CD4-positive, alpha-beta memory T cell (primary cell): Measurements from ENCODE around the gene CALN1. TPM values are rescaled to one million over a fixed set of nuclear protein-coding genes. Genes with fewer than 3 reads are reported as not detected.
"Not testable (repeated sequence)": the region's sequence is repeated elsewhere in the genome, so short reads cannot be mapped to it uniquely, and the experiment has no call there.

Experiments
- CTCF ChIA-PET: fragments of 350-600 bp; sonication (Branson Sonifier 250); formaldehyde crosslinking; loops from one replicate; lab custom pipeline; 2021; ENCODE audit warnings: inconsistent platforms; ENCODE audit not compliant: partially characterized antibody; lab: Charles Lee
- POLR2A ChIA-PET: fragments of 350-600 bp; sonication (Branson Sonifier 250); formaldehyde crosslinking; loops from one replicate; lab custom pipeline; 2021; ENCODE audit not compliant: partially characterized antibody; lab: Charles Lee
- DNase-seq, 5 donors: peaks; one replicate each; pipeline versions ENCODE4 v3.0.0 to v3.0.0-alpha.2; 2020 to 2022; ENCODE audit warnings: mixed read lengths in 1 of 5
- H3K27ac ChIP-seq: one replicate; pipeline ENCODE4 v1.7.0; 2013; ENCODE audit warnings: low read depth, low read length
- H3K27me3 ChIP-seq: 2 replicates; pipeline ENCODE4 v1.7.0; 2013; ENCODE audit warnings: mild to moderate bottlenecking, low read length, moderate library complexity; ENCODE audit not compliant: insufficient read depth
- H3K36me3 ChIP-seq: 2 replicates; pipeline ENCODE4 v1.7.0; 2013; ENCODE audit warnings: mild to moderate bottlenecking, low read length, moderate library complexity; ENCODE audit not compliant: insufficient read depth
- H3K4me1 ChIP-seq: 2 replicates; pipeline ENCODE4 v1.7.0; 2013; ENCODE audit warnings: mild to moderate bottlenecking, low read length, moderate library complexity; ENCODE audit not compliant: insufficient read depth
- H3K4me3 ChIP-seq, 2 donors: one replicate each; pipeline ENCODE4 v1.7.0; 2013; ENCODE audit warnings: low read length in 2 of 2, mild to moderate bottlenecking in 1 of 2
- H3K9me3 ChIP-seq, 2 donors: one replicate each; pipeline ENCODE4 v1.7.0; 2013; ENCODE audit warnings: low read length in 2 of 2, control low read depth in 1 of 2; ENCODE audit not compliant: control insufficient read depth in 1 of 2
- H3K27ac Mint-ChIP-seq, 7 donors: one replicate each; pipeline ENCODE4 v1.8.0; 2020 to 2021; ENCODE audit warnings: mixed read lengths in 7 of 7, mild to moderate bottlenecking in 6 of 7, inconsistent platforms in 3 of 7, moderate library complexity in 3 of 7
- H3K27me3 Mint-ChIP-seq, 2 donors: one replicate each; pipeline ENCODE4 v1.8.0; 2020 to 2021; ENCODE audit warnings: mixed read lengths in 2 of 2
- H3K36me3 Mint-ChIP-seq, 2 donors: one replicate each; pipeline ENCODE4 v1.8.0; 2020 to 2021; ENCODE audit warnings: mixed read lengths in 2 of 2, inconsistent platforms in 1 of 2, mild to moderate bottlenecking in 1 of 2
- H3K4me1 Mint-ChIP-seq, 4 donors: one replicate each; pipeline ENCODE4 v1.8.0; 2020 to 2021; ENCODE audit warnings: mixed read lengths in 4 of 4, mild to moderate bottlenecking in 1 of 4
- H3K4me3 Mint-ChIP-seq, 8 donors: one replicate each; pipeline ENCODE4 v1.8.0; 2020 to 2021; ENCODE audit warnings: mixed read lengths in 8 of 8, mild to moderate bottlenecking in 7 of 8, moderate library complexity in 6 of 8, inconsistent platforms in 3 of 8
- H3K9me3 Mint-ChIP-seq, 8 donors: one replicate each; pipeline ENCODE4 v1.8.0; 2020 to 2021; ENCODE audit warnings: mixed read lengths in 8 of 8, mild to moderate bottlenecking in 5 of 8, inconsistent platforms in 3 of 8, moderate library complexity in 1 of 8
- intact Hi-C: fragments of 100-400 bp; cut with micrococcal nuclease; formaldehyde crosslinking; loops from one replicate; pipeline ENCODE4 v1.15.1; 2023
- polyA plus RNA-seq, 2 donors: library from polyadenylated mRNA; unstranded; fragments of 300-500 nt; fragmentation: Illumina TruSeq; gene quantifications; one replicate each; pipeline ENCODE4 v1.2.3, GENCODE V29; 2021
- total RNA-seq, 2 experiments: library from RNA; stranded (reverse); gene quantifications; one replicate each; pipeline ENCODE4 v1.2.3, GENCODE V29; 2021

Gene CALN1
- total and polyA plus RNA-seq, 4 experiments from 2014 or later, result not detected

- intact Hi-C loops, result no loop called here
- Histone ChIP-seq H3K27ac (no peak overlapping the region), H3K27me3 (no peaks in the 10 kb centered on the region), H3K4me3 (no peak overlapping the region), H3K4me1 (no peaks in the 10 kb centered on the region), H3K9me3 (no peaks in the 10 kb centered on the region), H3K36me3 (no peaks in the 10 kb centered on the region)
- Mint-ChIP-seq H3K4me3 (no peak overlapping the region), H3K4me1 (no peaks in the 10 kb centered on the region), H3K36me3 (no peaks in the 10 kb centered on the region), H3K27ac (no peak overlapping the region), H3K9me3 (peaks cover 2 to 27% (median 11%) of the 10 kb centered on the region in 8 donors), H3K27me3 (no peaks in the 10 kb centered on the region)
- ChIA-PET CTCF (no interaction called here), POLR2A (no interaction called here)
- DNase-seq, result no peak
Observed at GRCh38 chr7:71824006-71824760, 588.0 kb downstream of the CALN1 start.

GRCh38 chr7:71822406-71822805 lies 589.7 kb downstream of the CALN1 start:
- DNase-seq, H3K27ac Mint-ChIP-seq, H3K4me3 ChIP-seq, H3K4me3 Mint-ChIP-seq, H3K27ac ChIP-seq, CTCF ChIA-PET, H3K27me3 Mint-ChIP-seq, H3K36me3 ChIP-seq, H3K36me3 Mint-ChIP-seq, H3K4me1 Mint-ChIP-seq, H3K27me3 ChIP-seq, H3K9me3 ChIP-seq, POLR2A ChIA-PET, intact Hi-C loops, H3K4me1 ChIP-seq: not testable (repeated sequence)
- H3K9me3 Mint-ChIP-seq, result peaks cover 2 to 24% (median 13%) of the 10 kb centered on the region in 8 donors

- peaks cover 0 to 18% (median 13%) of the 10 kb centered on the region in 8 donors for H3K9me3 Mint-ChIP-seq
- no peaks in the 10 kb centered on the region for H3K36me3 Mint-ChIP-seq
Observed at GRCh38 chr7:71817916-71818315, 594.2 kb downstream of the CALN1 start.

GRCh38 chr7:71808115-71808514 lies 604.0 kb downstream of the CALN1 start:
- intact Hi-C loops, result no loop called here
- CTCF ChIA-PET, result no interaction called here
- POLR2A ChIA-PET, result no interaction called here

More at GRCh38 chr7:71817916-71818315, 594.2 kb downstream of the CALN1 start:
- intact Hi-C loops, result no loop called here
- Mint-ChIP-seq H3K4me1 (no peaks in the 10 kb centered on the region), H3K4me3 (no peak overlapping the region), H3K27ac (no peak overlapping the region), H3K27me3 (no peaks in the 10 kb centered on the region)
- no peak for DNase-seq
- no peaks in the 10 kb centered on the region for H3K27me3 ChIP-seq
- no peaks in the 10 kb centered on the region for H3K9me3 ChIP-seq
- no peaks in the 10 kb centered on the region for H3K4me1 ChIP-seq
- ChIA-PET CTCF (no interaction called here), POLR2A (no interaction called here)
- H3K36me3 ChIP-seq, result no peaks in the 10 kb centered on the region
- H3K27ac ChIP-seq, result no peak overlapping the region
- H3K4me3 ChIP-seq, result no peak overlapping the region

GRCh38 chr7:71804256-71804655 lies 607.9 kb downstream of the CALN1 start:
- intact Hi-C loops, result no loop called here
- Histone ChIP-seq H3K36me3 (no peaks in the 10 kb centered on the region), H3K4me3 (no peak overlapping the region), H3K9me3 (no peaks in the 10 kb centered on the region), H3K27me3 (no peaks in the 10 kb centered on the region), H3K27ac (no peak overlapping the region), H3K4me1 (no peaks in the 10 kb centered on the region)
- Mint-ChIP-seq H3K27me3 (no peaks in the 10 kb centered on the region), H3K4me1 (no peaks in the 10 kb centered on the region), H3K27ac (no peak overlapping the region), H3K9me3 (peaks cover 0 to 38% (median 16%) of the 10 kb centered on the region in 8 donors), H3K4me3 (no peak overlapping the region), H3K36me3 (no peaks in the 10 kb centered on the region)
- ChIA-PET CTCF (no interaction called here), POLR2A (no interaction called here)
- DNase-seq, result no peak

More at GRCh38 chr7:71808115-71808514, 604.0 kb downstream of the CALN1 start:
- Histone ChIP-seq H3K4me3 (no peak overlapping the region), H3K4me1 (no peaks in the 10 kb centered on the region), H3K27me3 (no peaks in the 10 kb centered on the region), H3K9me3 (no peaks in the 10 kb centered on the region), H3K36me3 (no peaks in the 10 kb centered on the region), H3K27ac (no peak overlapping the region)
- H3K9me3 Mint-ChIP-seq, result peaks cover 0 to 26% (median 9%) of the 10 kb centered on the region in 8 donors
- H3K27me3 Mint-ChIP-seq, result no peaks in the 10 kb centered on the region
- DNase-seq, result no peak
- no peaks in the 10 kb centered on the region for H3K4me1 Mint-ChIP-seq
- no peaks in the 10 kb centered on the region for H3K36me3 Mint-ChIP-seq
- no peak overlapping the region for H3K4me3 Mint-ChIP-seq
- no peak overlapping the region for H3K27ac Mint-ChIP-seq

- Mint-ChIP-seq H3K27me3 (no peaks in the 10 kb centered on the region), H3K36me3 (no peaks in the 10 kb centered on the region), H3K4me3 (no peak overlapping the region), H3K9me3 (peaks cover 2 to 30% (median 16%) of the 10 kb centered on the region in 8 donors), H3K4me1 (no peaks in the 10 kb centered on the region), H3K27ac (no peak overlapping the region)
- Histone ChIP-seq H3K27me3 (no peaks in the 10 kb centered on the region), H3K36me3 (no peaks in the 10 kb centered on the region), H3K4me3 (no peak overlapping the region), H3K9me3 (no peaks in the 10 kb centered on the region), H3K4me1 (no peaks in the 10 kb centered on the region), H3K27ac (no peak overlapping the region)
- no peak for DNase-seq
- POLR2A ChIA-PET, result no interaction called here
- intact Hi-C loops, result no loop called here
- CTCF ChIA-PET, result no interaction called here
Observed at GRCh38 chr7:71801976-71802375, 610.2 kb downstream of the CALN1 start.

GRCh38 chr7:71800321-71800720 lies 611.8 kb downstream of the CALN1 start:
- no peak overlapping the region for H3K4me3 ChIP-seq
- CTCF ChIA-PET, result no interaction called here
- Mint-ChIP-seq H3K27me3 (no peaks in the 10 kb centered on the region), H3K27ac (no peak overlapping the region), H3K36me3 (no peaks in the 10 kb centered on the region), H3K4me3 (no peak overlapping the region), H3K4me1 (no peaks in the 10 kb centered on the region), H3K9me3 (peaks cover 2 to 18% (median 11%) of the 10 kb centered on the region in 8 donors)
- H3K36me3 ChIP-seq, result no peaks in the 10 kb centered on the region
- no peaks in the 10 kb centered on the region for H3K27me3 ChIP-seq
- no peak overlapping the region for H3K27ac ChIP-seq
- no peak for DNase-seq
- no peaks in the 10 kb centered on the region for H3K9me3 ChIP-seq
- intact Hi-C loops, result no loop called here
- H3K4me1 ChIP-seq, result no peaks in the 10 kb centered on the region
- POLR2A ChIA-PET, result no interaction called here
